GM12864 (cell line): ENCODE data around the gene FAM78A.

Source experiments
- DNase-seq: peaks from one replicate; pipeline ENCODE4 v3.0.0-alpha.2; 2011; ENCODE audit warnings: low read depth
- H3K4me3 ChIP-seq: 2 replicates; pipeline ENCODE4 v1.5.1; 2011; ENCODE audit warnings: mild to moderate bottlenecking, low read depth, low read length, control low read depth
- CTCF ChIP-seq: IDR thresholded peaks from 2 replicates; pipeline ENCODE4 v1.5.1; 2011; ENCODE audit warnings: low read depth, mild to moderate bottlenecking, moderate library complexity, low read length, control low read depth, inconsistent platforms; ENCODE audit errors: missing control alignments

The FAM78A gene

GRCh38 chr9:131276094-131276888 lies at the start of gene FAM78A:
Gene FAM78A, minus strand, starts transcription at chr9:131276510. Its CDS starts 331 bp downstream, at chr9:131276179.
- DNase-seq = no peak
- no peak for TF ChIP-seq CTCF
- H3K4me3 ChIP-seq = peak within 1 kb of the TSS; percentile 75

GRCh38 chr9:131324736-131325679 lies 48.7 kb upstream of the FAM78A start:
- TF ChIP-seq CTCF = no peak
- no peak overlapping the region for H3K4me3 ChIP-seq
- no peak for DNase-seq

GRCh38 chr9:131323629-131324028 lies 47.3 kb upstream of the FAM78A start:
- no peak overlapping the region for H3K4me3 ChIP-seq
- no peak for TF ChIP-seq CTCF
- no peak for DNase-seq

- H3K4me3 ChIP-seq = no peak overlapping the region
- TF ChIP-seq CTCF = no peak
- DNase-seq = no peak
Observed at GRCh38 chr9:131320031-131320685, 43.8 kb upstream of the FAM78A start.

GRCh38 chr9:131319486-131319885 lies 43.2 kb upstream of the FAM78A start:
- TF ChIP-seq CTCF = no peak
- no peak for DNase-seq
- no peak overlapping the region for H3K4me3 ChIP-seq

- TF ChIP-seq CTCF = no peak
- no peak for DNase-seq
- no peak overlapping the region for H3K4me3 ChIP-seq
Observed at GRCh38 chr9:131318231-131319085, 42.1 kb upstream of the FAM78A start.
